GM12892 (cell line): ENCODE measurements around the gene LMBR1.
"Not testable (repeated sequence)": the region's sequence is repeated elsewhere in the genome, so short reads cannot be mapped to it uniquely, and the experiment has no call there.

Experiments
- DNase-seq: peaks from one replicate; pipeline ENCODE4 v3.0.0; 2011; ENCODE audit not compliant: insufficient read length
- FAIRE-seq: peaks from 2 replicates; lab custom pipeline; 2011; peaks lifted over from hg19 to GRCh38; lab: Jason Lieb, UNC
- POLR2A ChIP-seq: IDR thresholded peaks from 2 replicates; pipeline ENCODE4 v1.6.1; 2011; ENCODE audit warnings: low read depth, low read length, control low read depth
- POLR2AphosphoS5 ChIP-seq: IDR thresholded peaks from 2 replicates; pipeline ENCODE4 v1.6.1; 2011; ENCODE audit warnings: low read depth, low read length, control low read depth
- TAF1 ChIP-seq: IDR thresholded peaks from 2 replicates; pipeline ENCODE4 v1.6.1; 2011; ENCODE audit warnings: low read depth, mild to moderate bottlenecking, control low read depth, low read length, borderline replicate concordance

The LMBR1 gene

GRCh38 chr7:156722043-156722826 is 170.7 kb downstream of the LMBR1 start:
- no peak for TF ChIP-seq POLR2AphosphoS5
- TF ChIP-seq POLR2A, result no peak
- TF ChIP-seq TAF1, result no peak
- no peak for DNase-seq
- no peak for FAIRE-seq

GRCh38 chr7:156703773-156704482 is 189.1 kb downstream of the LMBR1 start:
- no peak for DNase-seq
- TF ChIP-seq POLR2A (no peak), POLR2AphosphoS5 (no peak), TAF1 (no peak)
- peak; percentile 38 for FAIRE-seq

- FAIRE-seq, result no peak
- no peak for DNase-seq
- TF ChIP-seq POLR2A (no peak), TAF1 (no peak), POLR2AphosphoS5 (no peak)
These were observed 189.8 kb downstream of the LMBR1 start for GRCh38 chr7:156703209-156703608.

GRCh38 chr7:156702399-156702798 is 190.6 kb downstream of the LMBR1 start:
- TF ChIP-seq TAF1, result no peak
- TF ChIP-seq POLR2A, result no peak
- TF ChIP-seq POLR2AphosphoS5, result no peak
- DNase-seq, result no peak
- no peak for FAIRE-seq

GRCh38 chr7:156701787-156702186 is 191.2 kb downstream of the LMBR1 start:
- FAIRE-seq, DNase-seq: not testable (repeated sequence)

- FAIRE-seq, DNase-seq: not testable (repeated sequence)
These were observed 194.5 kb downstream of the LMBR1 start for GRCh38 chr7:156698512-156698911.

- not testable (repeated sequence) for DNase-seq, FAIRE-seq
These were observed 195.7 kb downstream of the LMBR1 start for GRCh38 chr7:156697283-156697682.

- DNase-seq (no peak), FAIRE-seq (no peak)
- TF ChIP-seq POLR2A, result no peak
- no peak for TF ChIP-seq TAF1
- no peak for TF ChIP-seq POLR2AphosphoS5
These were observed 199.4 kb downstream of the LMBR1 start for GRCh38 chr7:156693627-156694026.

GRCh38 chr7:156692849-156693248 is 200.1 kb downstream of the LMBR1 start:
- FAIRE-seq (no peak), DNase-seq (no peak)
- TF ChIP-seq TAF1, result no peak
- no peak for TF ChIP-seq POLR2A
- TF ChIP-seq POLR2AphosphoS5, result no peak

GRCh38 chr7:156691764-156692163 is 201.2 kb downstream of the LMBR1 start:
- FAIRE-seq (no peak), DNase-seq (no peak)

GRCh38 chr7:156684661-156685060 is 208.3 kb downstream of the LMBR1 start:
- FAIRE-seq (no peak), DNase-seq (no peak)
- TF ChIP-seq POLR2A, result no peak
- TF ChIP-seq POLR2AphosphoS5, result no peak
- TF ChIP-seq TAF1, result no peak

More at GRCh38 chr7:156691764-156692163, 201.2 kb downstream of the LMBR1 start:
- TF ChIP-seq TAF1, result no peak
- no peak for TF ChIP-seq POLR2A
- TF ChIP-seq POLR2AphosphoS5, result no peak

GRCh38 chr7:156684251-156684650 is 208.7 kb downstream of the LMBR1 start:
- DNase-seq, result no peak
- no peak for FAIRE-seq
- TF ChIP-seq POLR2AphosphoS5, result no peak

- TF ChIP-seq POLR2AphosphoS5 (no peak), TAF1 (no peak), POLR2A (no peak)
- FAIRE-seq (no peak), DNase-seq (no peak)
These were observed 210.1 kb downstream of the LMBR1 start for GRCh38 chr7:156682928-156683327.
